HEK293 (cell line): ENCODE results near the gene RANGRF.

Experiments used
- CTCF ChIA-PET: fragments of 350-600 bp; formaldehyde crosslinking; extraction: SDS; loops from one replicate; lab custom pipeline; 2021; ENCODE audit warnings: antibody characterized with exemption; lab: Yijun Ruan, JAX
- POLR2A ChIA-PET: fragments of 300-600 bp; formaldehyde crosslinking; extraction: SDS; loops from one replicate; lab custom pipeline; 2020; ENCODE audit warnings: antibody characterized with exemption, inconsistent platforms; lab: Yijun Ruan, JAX
- H3K27ac ChIP-seq: fragments of 200-500 bp; sonication (Bioruptor generic); 2 replicates; pipeline ENCODE4 v1.5.1; 2014; ENCODE audit warnings: low read depth, low read length, control low read depth, inconsistent platforms; ENCODE audit errors: extremely low read depth
- H3K36me3 ChIP-seq, 2 experiments: fragments of 200-500 bp in 1 of 2; sonication (Bioruptor generic) in 1 of 2; 1 replicate in 1 of 2; 2 replicates in 1 of 2; pipeline ENCODE4 v1.5.1; 2014 to 2017; ENCODE audit warnings: inconsistent platforms in 2 of 2, low read length in 2 of 2; ENCODE audit not compliant: control insufficient read depth in 2 of 2, insufficient read depth in 1 of 2
- H3K4me1 ChIP-seq: fragments of 200-500 bp; sonication (Bioruptor generic); 2 replicates; pipeline ENCODE4 v1.5.1; 2014; ENCODE audit warnings: mild to moderate bottlenecking, low read length, inconsistent platforms; ENCODE audit not compliant: control insufficient read depth, insufficient read depth
- H3K4me3 ChIP-seq: 2 replicates; pipeline ENCODE4 v1.5.1; 2011; ENCODE audit warnings: low read depth, mild to moderate bottlenecking, control low read depth, low read length, moderate library complexity
- H3K9me3 ChIP-seq: fragments of 200-500 bp; sonication (Bioruptor generic); 2 replicates; pipeline ENCODE4 v1.5.1; 2014; ENCODE audit warnings: low read depth, low read length, inconsistent platforms; ENCODE audit not compliant: control insufficient read depth, insufficient read depth
- BCL11B ChIP-seq: fragments of 450-650 bp; formaldehyde crosslinking; IDR thresholded peaks from 2 replicates; pipeline ENCODE4 v1.5.1; 2016; ENCODE audit warnings: low read depth, missing biosample characterization, missing genetic modification characterization
- KLF9 ChIP-seq: fragments of 450-650 bp; formaldehyde crosslinking; IDR thresholded peaks from 2 replicates; pipeline ENCODE4 v1.5.1; 2016; ENCODE audit warnings: missing biosample characterization, missing genetic modification characterization, low read depth
- MEIS1 ChIP-seq: sonication (generic); formaldehyde crosslinking; IDR thresholded peaks from 2 replicates; pipeline ENCODE4 v1.8.1; 2022; ENCODE audit warnings: missing genetic modification reagents, mild to moderate bottlenecking, borderline replicate concordance
- SP2 ChIP-seq: fragments of 450-650 bp; formaldehyde crosslinking; IDR thresholded peaks from 2 replicates; pipeline ENCODE4 v1.5.1; 2016; ENCODE audit warnings: missing biosample characterization, missing genetic modification characterization
- WT1 ChIP-seq: fragments of 450-650 bp; formaldehyde crosslinking; IDR thresholded peaks from 2 replicates; pipeline ENCODE4 v1.5.1; 2016; ENCODE audit warnings: missing biosample characterization, missing genetic modification characterization
- YY2 ChIP-seq: fragments of 450-650 bp; formaldehyde crosslinking; IDR thresholded peaks from 2 replicates; pipeline ENCODE4 v1.5.1; 2016; ENCODE audit warnings: missing biosample characterization, missing genetic modification characterization
- ZBTB21 ChIP-seq: fragments of 450-650 bp; formaldehyde crosslinking; IDR thresholded peaks from 2 replicates; pipeline ENCODE4 v1.5.1; 2017; ENCODE audit warnings: missing biosample characterization, missing genetic modification characterization
- ZBTB7A ChIP-seq: fragments of 450-650 bp; formaldehyde crosslinking; IDR thresholded peaks from 2 replicates; pipeline ENCODE4 v1.5.1; 2016; ENCODE audit warnings: low read depth, missing biosample characterization, missing genetic modification characterization
- ZNF2 ChIP-seq: fragments of 450-650 bp; formaldehyde crosslinking; IDR thresholded peaks from 2 replicates; pipeline ENCODE4 v1.5.1; 2016; ENCODE audit warnings: missing biosample characterization, missing genetic modification characterization
- ZNF202 ChIP-seq: fragments of 450-650 bp; formaldehyde crosslinking; IDR thresholded peaks from 2 replicates; pipeline ENCODE4 v1.5.1; 2016; ENCODE audit warnings: missing biosample characterization, missing genetic modification characterization, borderline replicate concordance
- ZNF341 ChIP-seq: fragments of 450-650 bp; formaldehyde crosslinking; IDR thresholded peaks from 2 replicates; pipeline ENCODE4; 2016; ENCODE audit warnings: low read depth, missing biosample characterization, missing genetic modification characterization
- ZNF366 ChIP-seq: fragments of 450-650 bp; formaldehyde crosslinking; conservative IDR thresholded peaks from 2 replicates; pipeline ENCODE4 v1.5.1; 2016; ENCODE audit warnings: missing biosample characterization, missing genetic modification characterization
- ZNF423 ChIP-seq: fragments of 450-650 bp; formaldehyde crosslinking; IDR thresholded peaks from 2 replicates; pipeline ENCODE4 v1.5.1; 2016; ENCODE audit warnings: missing biosample characterization, missing genetic modification characterization
- ZNF610 ChIP-seq: fragments of 450-650 bp; formaldehyde crosslinking; IDR thresholded peaks from 2 replicates; pipeline ENCODE4 v1.5.1; 2016; ENCODE audit warnings: missing biosample characterization, missing genetic modification characterization, borderline replicate concordance
- ZNF76 ChIP-seq: fragments of 450-650 bp; formaldehyde crosslinking; IDR thresholded peaks from 2 replicates; pipeline ENCODE4; 2016; ENCODE audit warnings: low read depth, missing biosample characterization, missing genetic modification characterization, borderline replicate concordance
- ZNF792 ChIP-seq: fragments of 450-650 bp; formaldehyde crosslinking; IDR thresholded peaks from 2 replicates; pipeline ENCODE4 v1.5.1; 2016; ENCODE audit warnings: missing biosample characterization, missing genetic modification characterization
- ZNF837 ChIP-seq: fragments of 450-650 bp; formaldehyde crosslinking; IDR thresholded peaks from 2 replicates; pipeline ENCODE4 v1.5.1; 2016; ENCODE audit warnings: missing biosample characterization, missing genetic modification characterization
- ZXDB ChIP-seq: fragments of 450-650 bp; formaldehyde crosslinking; IDR thresholded peaks from 2 replicates; pipeline ENCODE4 v1.5.1; 2016; ENCODE audit warnings: missing biosample characterization, missing genetic modification characterization
- TF ChIP-seq, protein P1 (sequence below): fragments of 450-650 bp; IDR thresholded peaks from 2 replicates; pipeline ENCODE4 v1.5.1; 2018; ENCODE audit warnings: missing biosample characterization, mild to moderate bottlenecking, missing genetic modification characterization
- TF ChIP-seq, protein P2 (sequence below): fragments of 450-650 bp; formaldehyde crosslinking; IDR thresholded peaks from 2 replicates; pipeline ENCODE4 v1.5.1; 2017; ENCODE audit warnings: missing biosample characterization, mild to moderate bottlenecking, missing genetic modification characterization, moderate library complexity
- TF ChIP-seq, protein P3 (sequence below): fragments of 450-650 bp; IDR thresholded peaks from 2 replicates; pipeline ENCODE4 v1.5.1; 2018; ENCODE audit warnings: missing biosample characterization, missing genetic modification characterization
- TF ChIP-seq, protein P4 (sequence below): fragments of 450-650 bp; formaldehyde crosslinking; IDR thresholded peaks from 2 replicates; pipeline ENCODE4 v1.5.1; 2016; ENCODE audit warnings: missing biosample characterization, missing genetic modification characterization, borderline replicate concordance
- TF ChIP-seq, protein P5 (sequence below): fragments of 450-650 bp; formaldehyde crosslinking; IDR thresholded peaks from 2 replicates; pipeline ENCODE4 v1.5.1; 2016; ENCODE audit warnings: missing biosample characterization, missing genetic modification characterization
- TF ChIP-seq, protein P6 (sequence below): fragments of 450-650 bp; formaldehyde crosslinking; IDR thresholded peaks from 2 replicates; pipeline ENCODE4 v1.5.1; 2016; ENCODE audit warnings: missing biosample characterization, missing genetic modification characterization

The RANGRF gene

DNA sequence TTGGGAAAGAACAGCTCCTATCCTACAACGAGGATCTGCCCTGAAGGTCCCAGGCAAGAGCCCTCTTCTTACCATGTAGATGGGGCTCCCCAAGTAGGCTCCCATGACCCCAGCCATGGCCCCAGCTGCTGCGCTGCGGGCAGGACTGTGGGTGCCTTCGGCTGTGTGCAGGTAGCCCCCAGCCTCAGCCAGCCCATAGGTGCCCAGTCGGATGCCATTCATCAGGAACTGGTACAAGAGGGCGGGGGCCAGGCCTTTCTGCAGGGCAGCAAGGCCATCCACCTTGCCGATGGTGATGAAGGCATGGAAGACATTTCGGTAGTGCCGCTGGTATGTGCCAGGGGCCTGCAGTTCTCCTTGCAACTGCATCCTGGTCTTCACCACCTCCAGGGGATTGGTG, 5.9 kb downstream of the RANGRF start (continued):
- TF ChIP-seq, protein P1, sequence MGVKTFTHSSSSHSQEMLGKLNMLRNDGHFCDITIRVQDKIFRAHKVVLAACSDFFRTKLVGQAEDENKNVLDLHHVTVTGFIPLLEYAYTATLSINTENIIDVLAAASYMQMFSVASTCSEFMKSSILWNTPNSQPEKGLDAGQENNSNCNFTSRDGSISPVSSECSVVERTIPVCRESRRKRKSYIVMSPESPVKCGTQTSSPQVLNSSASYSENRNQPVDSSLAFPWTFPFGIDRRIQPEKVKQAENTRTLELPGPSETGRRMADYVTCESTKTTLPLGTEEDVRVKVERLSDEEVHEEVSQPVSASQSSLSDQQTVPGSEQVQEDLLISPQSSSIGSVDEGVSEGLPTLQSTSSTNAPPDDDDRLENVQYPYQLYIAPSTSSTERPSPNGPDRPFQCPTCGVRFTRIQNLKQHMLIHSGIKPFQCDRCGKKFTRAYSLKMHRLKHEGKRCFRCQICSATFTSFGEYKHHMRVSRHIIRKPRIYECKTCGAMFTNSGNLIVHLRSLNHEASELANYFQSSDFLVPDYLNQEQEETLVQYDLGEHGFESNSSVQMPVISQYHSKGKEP (tag by site-specific recombination) = no peak
- TF ChIP-seq, protein P2, sequence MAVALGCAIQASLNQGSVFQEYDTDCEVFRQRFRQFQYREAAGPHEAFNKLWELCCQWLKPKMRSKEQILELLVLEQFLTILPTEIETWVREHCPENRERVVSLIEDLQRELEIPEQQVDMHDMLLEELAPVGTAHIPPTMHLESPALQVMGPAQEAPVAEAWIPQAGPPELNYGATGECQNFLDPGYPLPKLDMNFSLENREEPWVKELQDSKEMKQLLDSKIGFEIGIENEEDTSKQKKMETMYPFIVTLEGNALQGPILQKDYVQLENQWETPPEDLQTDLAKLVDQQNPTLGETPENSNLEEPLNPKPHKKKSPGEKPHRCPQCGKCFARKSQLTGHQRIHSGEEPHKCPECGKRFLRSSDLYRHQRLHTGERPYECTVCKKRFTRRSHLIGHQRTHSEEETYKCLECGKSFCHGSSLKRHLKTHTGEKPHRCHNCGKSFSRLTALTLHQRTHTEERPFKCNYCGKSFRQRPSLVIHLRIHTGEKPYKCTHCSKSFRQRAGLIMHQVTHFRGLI = no peak
- TF ChIP-seq MEIS1 (no peak), ZXDB (tag by site-specific recombination) (no peak), SP2 (tag by site-specific recombination) (no peak), ZNF423 (tag by site-specific recombination) (no peak), ZNF837 (tag by site-specific recombination) (no peak)

DNA sequence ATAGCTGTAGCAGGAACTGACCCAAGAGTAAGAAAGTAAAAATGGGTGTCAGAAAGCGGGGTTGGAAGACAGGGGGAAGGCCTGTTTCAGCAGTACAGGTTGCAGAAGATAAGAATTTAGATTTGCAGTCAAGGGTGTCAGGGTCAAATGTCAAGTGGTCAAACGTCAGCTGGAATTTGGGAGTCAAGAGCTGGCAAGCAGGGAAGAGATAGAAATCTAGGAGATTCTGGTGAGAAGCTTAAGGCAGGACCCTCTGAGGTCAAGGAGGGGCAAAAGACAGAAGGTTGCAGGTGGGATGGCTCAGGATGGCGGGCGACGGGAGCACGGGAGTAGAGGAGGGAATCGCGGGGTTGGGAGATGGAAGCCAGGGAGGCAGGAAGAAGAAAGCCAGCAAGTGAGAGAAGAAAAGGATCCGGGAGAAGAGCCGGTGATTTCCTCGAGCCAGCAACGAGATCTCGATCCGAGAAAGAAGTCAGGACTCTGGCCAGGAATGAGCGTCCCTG, 6.4 kb downstream of the RANGRF start:
- Histone ChIP-seq H3K4me3 (peak overlapping the region; percentile 30), H3K4me1 (no peaks in the 10 kb centered on the region), H3K9me3 (no peaks in the 10 kb centered on the region), H3K27ac (peak overlapping the region; percentile 84), H3K36me3 (peaks cover 0 to 11% of the 10 kb centered on the region in 2 experiments; a peak in 1 of 3 replicates)
- ChIA-PET POLR2A (interaction anchor here (0.7 to 1.9 kb wide), 27 partner anchors 11 to 234 kb away, joined by 3 to 43 read pairs (median 6); partner anchors contain the start of genes AURKB, BORCS6, CTC1 and KRABD2), CTCF (interaction anchor here (0.8 to 1.0 kb wide), 5 partner anchors 10 to 221 kb away, joined by 3 to 5 read pairs (median 4); partner anchors contain the start of gene CTC1)
- TF ChIP-seq ZBTB21 (no peak), ZNF610 (peak; percentile 30; the same call in 1 of the 2 replicates), BCL11B (tag by site-specific recombination) (peak; percentile 94), ZNF366 (tag by site-specific recombination) (peak; percentile 80), ZNF792 (0 out of 2 replicates have a peak, but pooled peaks have one; percentile 41), ZNF341 (tag by site-specific recombination) (no peak), ZNF202 (tag by site-specific recombination) (no peak), WT1 (tag by site-specific recombination) (0 out of 2 replicates have a peak, but pooled peaks have one; percentile 53), ZBTB7A (0 out of 2 replicates have a peak, but pooled peaks have one; percentile 35), KLF9 (tag by site-specific recombination) (peak; percentile 15; the same call in 1 of the 2 replicates), YY2 (peak; percentile 76), ZNF76 (tag by site-specific recombination) (0 out of 2 replicates have a peak, but pooled peaks have one; percentile 37), ZNF2 (tag by site-specific recombination) (0 out of 2 replicates have a peak, but pooled peaks have one; percentile 16)
- TF ChIP-seq, protein P3, sequence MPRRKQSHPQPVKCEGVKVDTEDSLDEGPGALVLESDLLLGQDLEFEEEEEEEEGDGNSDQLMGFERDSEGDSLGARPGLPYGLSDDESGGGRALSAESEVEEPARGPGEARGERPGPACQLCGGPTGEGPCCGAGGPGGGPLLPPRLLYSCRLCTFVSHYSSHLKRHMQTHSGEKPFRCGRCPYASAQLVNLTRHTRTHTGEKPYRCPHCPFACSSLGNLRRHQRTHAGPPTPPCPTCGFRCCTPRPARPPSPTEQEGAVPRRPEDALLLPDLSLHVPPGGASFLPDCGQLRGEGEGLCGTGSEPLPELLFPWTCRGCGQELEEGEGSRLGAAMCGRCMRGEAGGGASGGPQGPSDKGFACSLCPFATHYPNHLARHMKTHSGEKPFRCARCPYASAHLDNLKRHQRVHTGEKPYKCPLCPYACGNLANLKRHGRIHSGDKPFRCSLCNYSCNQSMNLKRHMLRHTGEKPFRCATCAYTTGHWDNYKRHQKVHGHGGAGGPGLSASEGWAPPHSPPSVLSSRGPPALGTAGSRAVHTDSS (tag by site-specific recombination) = no peak
- TF ChIP-seq, protein P4, sequence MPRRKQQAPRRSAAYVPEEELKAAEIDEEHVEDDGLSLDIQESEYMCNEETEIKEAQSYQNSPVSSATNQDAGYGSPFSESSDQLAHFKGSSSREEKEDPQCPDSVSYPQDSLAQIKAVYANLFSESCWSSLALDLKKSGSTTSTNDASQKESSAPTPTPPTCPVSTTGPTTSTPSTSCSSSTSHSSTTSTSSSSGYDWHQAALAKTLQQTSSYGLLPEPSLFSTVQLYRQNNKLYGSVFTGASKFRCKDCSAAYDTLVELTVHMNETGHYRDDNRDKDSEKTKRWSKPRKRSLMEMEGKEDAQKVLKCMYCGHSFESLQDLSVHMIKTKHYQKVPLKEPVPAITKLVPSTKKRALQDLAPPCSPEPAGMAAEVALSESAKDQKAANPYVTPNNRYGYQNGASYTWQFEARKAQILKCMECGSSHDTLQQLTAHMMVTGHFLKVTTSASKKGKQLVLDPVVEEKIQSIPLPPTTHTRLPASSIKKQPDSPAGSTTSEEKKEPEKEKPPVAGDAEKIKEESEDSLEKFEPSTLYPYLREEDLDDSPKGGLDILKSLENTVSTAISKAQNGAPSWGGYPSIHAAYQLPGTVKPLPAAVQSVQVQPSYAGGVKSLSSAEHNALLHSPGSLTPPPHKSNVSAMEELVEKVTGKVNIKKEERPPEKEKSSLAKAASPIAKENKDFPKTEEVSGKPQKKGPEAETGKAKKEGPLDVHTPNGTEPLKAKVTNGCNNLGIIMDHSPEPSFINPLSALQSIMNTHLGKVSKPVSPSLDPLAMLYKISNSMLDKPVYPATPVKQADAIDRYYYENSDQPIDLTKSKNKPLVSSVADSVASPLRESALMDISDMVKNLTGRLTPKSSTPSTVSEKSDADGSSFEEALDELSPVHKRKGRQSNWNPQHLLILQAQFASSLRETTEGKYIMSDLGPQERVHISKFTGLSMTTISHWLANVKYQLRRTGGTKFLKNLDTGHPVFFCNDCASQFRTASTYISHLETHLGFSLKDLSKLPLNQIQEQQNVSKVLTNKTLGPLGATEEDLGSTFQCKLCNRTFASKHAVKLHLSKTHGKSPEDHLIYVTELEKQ (tag by site-specific recombination) = 0 out of 2 replicates have a peak, but pooled peaks have one; percentile 17
- TF ChIP-seq, protein P5, sequence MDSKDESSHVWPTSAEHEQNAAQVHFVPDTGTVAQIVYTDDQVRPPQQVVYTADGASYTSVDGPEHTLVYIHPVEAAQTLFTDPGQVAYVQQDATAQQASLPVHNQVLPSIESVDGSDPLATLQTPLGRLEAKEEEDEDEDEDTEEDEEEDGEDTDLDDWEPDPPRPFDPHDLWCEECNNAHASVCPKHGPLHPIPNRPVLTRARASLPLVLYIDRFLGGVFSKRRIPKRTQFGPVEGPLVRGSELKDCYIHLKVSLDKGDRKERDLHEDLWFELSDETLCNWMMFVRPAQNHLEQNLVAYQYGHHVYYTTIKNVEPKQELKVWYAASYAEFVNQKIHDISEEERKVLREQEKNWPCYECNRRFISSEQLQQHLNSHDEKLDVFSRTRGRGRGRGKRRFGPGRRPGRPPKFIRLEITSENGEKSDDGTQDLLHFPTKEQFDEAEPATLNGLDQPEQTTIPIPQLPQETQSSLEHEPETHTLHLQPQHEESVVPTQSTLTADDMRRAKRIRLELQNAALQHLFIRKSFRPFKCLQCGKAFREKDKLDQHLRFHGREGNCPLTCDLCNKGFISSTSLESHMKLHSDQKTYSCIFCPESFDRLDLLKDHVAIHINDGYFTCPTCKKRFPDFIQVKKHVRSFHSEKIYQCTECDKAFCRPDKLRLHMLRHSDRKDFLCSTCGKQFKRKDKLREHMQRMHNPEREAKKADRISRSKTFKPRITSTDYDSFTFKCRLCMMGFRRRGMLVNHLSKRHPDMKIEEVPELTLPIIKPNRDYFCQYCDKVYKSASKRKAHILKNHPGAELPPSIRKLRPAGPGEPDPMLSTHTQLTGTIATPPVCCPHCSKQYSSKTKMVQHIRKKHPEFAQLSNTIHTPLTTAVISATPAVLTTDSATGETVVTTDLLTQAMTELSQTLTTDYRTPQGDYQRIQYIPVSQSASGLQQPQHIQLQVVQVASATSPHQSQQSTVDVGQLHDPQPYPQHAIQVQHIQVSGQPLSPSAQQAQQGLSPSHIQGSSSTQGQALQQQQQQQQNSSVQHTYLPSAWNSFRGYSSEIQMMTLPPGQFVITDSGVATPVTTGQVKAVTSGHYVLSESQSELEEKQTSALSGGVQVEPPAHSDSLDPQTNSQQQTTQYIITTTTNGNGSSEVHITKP = peak; percentile 62
- TF ChIP-seq, protein P6, sequence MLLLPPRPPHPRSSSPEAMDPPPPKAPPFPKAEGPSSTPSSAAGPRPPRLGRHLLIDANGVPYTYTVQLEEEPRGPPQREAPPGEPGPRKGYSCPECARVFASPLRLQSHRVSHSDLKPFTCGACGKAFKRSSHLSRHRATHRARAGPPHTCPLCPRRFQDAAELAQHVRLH (tag by site-specific recombination) = no peak
